Osteocyte (in vitro differentiated cells): ENCODE measurements around the gene ZBTB16. TPM values are rescaled to one million over a fixed set of nuclear protein-coding genes. Genes with fewer than 3 reads are reported as not detected.

Experiments used
- DNase-seq: peaks from one replicate; pipeline ENCODE4 v3.0.0; 2021; ENCODE audit warnings: mixed read lengths; ENCODE audit not compliant: unreplicated experiment; ENCODE audit errors: extremely low spot score
- H3K27ac Mint-ChIP-seq: one replicate; pipeline ENCODE4 v1.8.0; 2021; ENCODE audit warnings: mild to moderate bottlenecking, mixed read lengths; ENCODE audit not compliant: unreplicated experiment
- H3K27me3 Mint-ChIP-seq: one replicate; pipeline ENCODE4 v1.8.0; 2021; ENCODE audit warnings: mixed read lengths; ENCODE audit not compliant: unreplicated experiment
- H3K36me3 Mint-ChIP-seq: one replicate; pipeline ENCODE4 v1.8.0; 2021; ENCODE audit warnings: mixed read lengths; ENCODE audit not compliant: unreplicated experiment
- H3K4me1 Mint-ChIP-seq: one replicate; pipeline ENCODE4 v1.8.0; 2021; ENCODE audit warnings: mixed read lengths; ENCODE audit not compliant: unreplicated experiment
- H3K4me3 Mint-ChIP-seq: one replicate; pipeline ENCODE4 v1.8.0; 2021; ENCODE audit warnings: mild to moderate bottlenecking, moderate library complexity, mixed read lengths; ENCODE audit not compliant: unreplicated experiment
- H3K9me3 Mint-ChIP-seq: one replicate; pipeline ENCODE4 v1.8.0; 2021; ENCODE audit warnings: mixed read lengths; ENCODE audit not compliant: unreplicated experiment
- total RNA-seq: library from RNA; stranded (reverse); gene quantifications from 2 replicates; pipeline ENCODE4 v1.2.1, GENCODE V29; 2021
- TF ChIP-seq, protein P1 (sequence below): fragments of 200-600 bp; sonication (generic); IDR thresholded peaks from 2 replicates; pipeline ENCODE4 v1.5.0; 2021; ENCODE audit warnings: antibody characterized with exemption, mild to moderate bottlenecking, moderate library complexity

Gene ZBTB16
- total RNA-seq, 1 donor from 2014 or later, result 20.3 TPM

DNA sequence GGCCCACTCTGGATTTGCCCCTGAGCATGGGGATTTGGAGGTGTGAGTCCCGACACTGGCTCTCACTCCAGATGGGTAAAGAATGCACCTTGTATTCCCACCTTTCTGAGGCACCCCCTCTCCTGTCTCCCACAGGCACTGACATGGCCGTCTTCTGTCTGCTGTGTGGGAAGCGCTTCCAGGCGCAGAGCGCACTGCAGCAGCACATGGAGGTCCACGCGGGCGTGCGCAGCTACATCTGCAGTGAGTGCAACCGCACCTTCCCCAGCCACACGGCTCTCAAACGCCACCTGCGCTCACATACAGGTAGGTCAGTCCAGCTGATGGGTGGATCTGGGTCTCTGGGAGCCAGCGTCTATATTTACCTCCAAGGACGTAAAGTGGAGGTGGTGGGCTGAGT, 182.5 kb downstream of the ZBTB16 start:
- Mint-ChIP-seq H3K27me3 (no peaks in the 10 kb centered on the region), H3K36me3 (peaks cover 21% of the 10 kb centered on the region), H3K4me1 (peaks cover 11% of the 10 kb centered on the region), H3K27ac (no peak overlapping the region), H3K9me3 (no peaks in the 10 kb centered on the region), H3K4me3 (no peak overlapping the region)
- TF ChIP-seq, protein P1, sequence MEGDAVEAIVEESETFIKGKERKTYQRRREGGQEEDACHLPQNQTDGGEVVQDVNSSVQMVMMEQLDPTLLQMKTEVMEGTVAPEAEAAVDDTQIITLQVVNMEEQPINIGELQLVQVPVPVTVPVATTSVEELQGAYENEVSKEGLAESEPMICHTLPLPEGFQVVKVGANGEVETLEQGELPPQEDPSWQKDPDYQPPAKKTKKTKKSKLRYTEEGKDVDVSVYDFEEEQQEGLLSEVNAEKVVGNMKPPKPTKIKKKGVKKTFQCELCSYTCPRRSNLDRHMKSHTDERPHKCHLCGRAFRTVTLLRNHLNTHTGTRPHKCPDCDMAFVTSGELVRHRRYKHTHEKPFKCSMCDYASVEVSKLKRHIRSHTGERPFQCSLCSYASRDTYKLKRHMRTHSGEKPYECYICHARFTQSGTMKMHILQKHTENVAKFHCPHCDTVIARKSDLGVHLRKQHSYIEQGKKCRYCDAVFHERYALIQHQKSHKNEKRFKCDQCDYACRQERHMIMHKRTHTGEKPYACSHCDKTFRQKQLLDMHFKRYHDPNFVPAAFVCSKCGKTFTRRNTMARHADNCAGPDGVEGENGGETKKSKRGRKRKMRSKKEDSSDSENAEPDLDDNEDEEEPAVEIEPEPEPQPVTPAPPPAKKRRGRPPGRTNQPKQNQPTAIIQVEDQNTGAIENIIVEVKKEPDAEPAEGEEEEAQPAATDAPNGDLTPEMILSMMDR, result no peak
- DNase-seq, result no peak

DNA sequence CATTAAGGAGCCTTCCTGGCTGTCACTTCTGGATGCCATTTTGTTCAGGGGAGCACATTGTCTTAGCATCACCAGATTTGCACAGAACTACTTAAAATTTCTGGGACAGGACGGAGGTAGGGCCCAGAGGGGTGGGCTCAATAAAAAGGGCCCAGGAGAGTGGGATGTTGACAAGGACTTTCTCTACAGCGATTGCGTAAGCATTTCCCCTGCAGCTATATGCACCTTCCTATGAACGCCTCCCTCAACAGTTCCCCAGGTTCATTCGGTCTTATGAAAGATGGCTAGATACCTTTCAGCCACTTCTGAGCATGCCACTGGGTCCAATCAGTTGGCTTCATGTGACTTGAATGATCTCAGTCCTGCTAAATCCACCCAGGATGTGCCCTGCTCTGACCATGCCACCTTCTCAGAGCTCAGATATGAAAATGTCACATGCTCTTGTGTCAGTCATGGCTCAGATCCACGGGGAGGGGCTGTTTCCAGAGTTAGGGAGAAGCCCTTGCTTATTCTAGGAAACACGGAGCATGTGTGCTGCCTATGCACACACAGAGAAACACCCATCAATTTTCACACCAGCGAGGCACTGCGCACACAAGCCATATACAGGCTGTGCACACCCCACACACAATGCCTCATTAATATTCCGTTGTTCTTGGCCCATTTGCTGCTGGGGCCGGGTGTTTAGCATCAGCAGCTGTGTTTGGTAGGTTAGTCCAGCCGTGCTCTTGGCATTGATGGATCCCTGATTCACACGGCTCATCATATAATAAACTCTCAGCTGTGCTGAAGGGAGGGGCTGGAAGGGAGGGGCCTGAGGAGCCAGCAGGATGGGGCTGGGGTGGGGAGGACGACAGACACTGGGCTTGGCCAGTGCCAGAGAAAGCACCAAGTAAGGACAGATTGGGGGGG, 184.2 kb downstream of the ZBTB16 start:
- DNase-seq, result no peak
- Mint-ChIP-seq H3K27ac (no peak overlapping the region), H3K4me3 (no peak overlapping the region), H3K9me3 (no peaks in the 10 kb centered on the region), H3K36me3 (peaks cover 25% of the 10 kb centered on the region), H3K4me1 (no peaks in the 10 kb centered on the region), H3K27me3 (no peaks in the 10 kb centered on the region)
- TF ChIP-seq, protein P1, result no peak

GRCh38 chr11:114244726-114245394, 185.3 kb downstream of the ZBTB16 start:
- H3K9me3 Mint-ChIP-seq, result no peaks in the 10 kb centered on the region
- no peak overlapping the region for H3K4me3 Mint-ChIP-seq
- H3K27me3 Mint-ChIP-seq, result no peaks in the 10 kb centered on the region
- TF ChIP-seq, protein P1, result no peak
- no peak for DNase-seq
- H3K36me3 Mint-ChIP-seq, result peaks cover 25% of the 10 kb centered on the region
- no peak overlapping the region for H3K27ac Mint-ChIP-seq
- H3K4me1 Mint-ChIP-seq, result no peaks in the 10 kb centered on the region

GRCh38 chr11:114246321-114247069, 187.0 kb downstream of the ZBTB16 start:
- Mint-ChIP-seq H3K36me3 (peaks cover 41% of the 10 kb centered on the region), H3K4me3 (no peak overlapping the region), H3K9me3 (no peaks in the 10 kb centered on the region), H3K4me1 (peaks cover 4% of the 10 kb centered on the region), H3K27ac (no peak overlapping the region), H3K27me3 (no peaks in the 10 kb centered on the region)
- TF ChIP-seq, protein P1, result no peak
- DNase-seq, result no peak
